ENCODE data around the gene MAN1A2.

Gene MAN1A2

DNA sequence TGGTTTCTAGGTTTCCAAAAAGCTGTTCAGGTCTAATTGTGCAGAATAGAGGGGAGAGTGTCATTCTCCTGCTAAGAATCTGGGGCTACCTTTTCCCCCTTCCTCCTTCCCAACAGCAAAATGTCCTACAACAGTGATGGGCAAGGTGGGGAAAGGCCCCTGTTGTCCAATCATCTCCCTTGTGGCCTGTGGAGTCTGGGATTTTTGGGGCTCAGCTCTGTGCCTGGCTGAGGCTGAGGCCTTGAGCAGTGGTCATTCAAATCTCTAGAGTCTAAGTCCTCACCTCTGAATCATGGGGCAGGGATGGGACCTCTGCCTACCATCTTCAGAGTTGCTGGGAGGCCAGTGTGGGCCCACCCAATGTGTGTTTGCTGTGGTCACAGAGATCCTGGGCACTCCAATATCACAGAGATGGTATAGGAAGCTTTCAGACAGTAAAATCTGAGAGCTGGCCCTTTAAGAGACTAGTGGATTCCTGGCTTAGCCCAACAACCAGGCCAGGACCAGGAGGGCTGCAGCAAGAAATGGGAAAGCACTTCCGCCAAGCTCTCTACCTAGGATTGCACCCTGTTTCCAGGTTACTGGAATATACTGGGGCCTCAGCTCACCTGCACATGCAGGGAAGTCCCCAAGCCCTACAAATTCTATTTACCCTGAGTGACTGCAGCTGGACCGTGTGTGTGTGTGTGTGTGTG, 210.1 kb downstream of the MAN1A2 start:
- DNase-seq (ENCODE audit: low read depth) = no peak

DNA sequence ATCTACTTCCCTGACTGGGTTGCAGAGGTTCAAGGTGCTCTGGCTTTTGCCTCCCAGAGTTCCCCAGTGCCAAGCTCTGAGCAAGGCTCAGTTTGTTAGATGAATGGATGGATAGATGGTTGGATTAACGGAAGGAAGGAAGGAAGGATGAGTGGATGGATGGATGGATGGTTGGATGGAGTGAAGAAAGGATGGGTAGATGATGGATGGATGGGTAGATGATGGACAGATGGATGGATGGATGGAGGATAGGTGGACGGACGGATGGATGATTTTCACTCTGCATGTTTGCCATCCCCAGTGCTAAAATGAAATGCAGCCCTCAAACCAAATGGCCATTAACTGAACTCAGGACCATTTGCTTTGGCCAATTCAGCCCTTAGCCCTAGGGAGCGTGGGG, 211.2 kb downstream of the MAN1A2 start:
- no peak for DNase-seq (ENCODE audit: low read depth)

All from stimulated activated CD4-positive, alpha-beta T cell treated with anti-CD3 and anti-CD28 coated beads, Interleukin-2, amount 100 ng/mL, for 4 hours (primary cell).